Erythroblast (primary cell): ENCODE results near the gene BEND6.

Experiments
- GATA1 ChIP-seq: IDR thresholded peaks from 2 replicates; pipeline ENCODE4 v1.6.1; 2011; ENCODE audit warnings: low read depth, mild to moderate bottlenecking, control low read depth, low read length, moderate library complexity
- POLR2A ChIP-seq: IDR thresholded peaks from 2 replicates; pipeline ENCODE4 v1.6.1; 2011; ENCODE audit warnings: mild to moderate bottlenecking, low read length

DNA sequence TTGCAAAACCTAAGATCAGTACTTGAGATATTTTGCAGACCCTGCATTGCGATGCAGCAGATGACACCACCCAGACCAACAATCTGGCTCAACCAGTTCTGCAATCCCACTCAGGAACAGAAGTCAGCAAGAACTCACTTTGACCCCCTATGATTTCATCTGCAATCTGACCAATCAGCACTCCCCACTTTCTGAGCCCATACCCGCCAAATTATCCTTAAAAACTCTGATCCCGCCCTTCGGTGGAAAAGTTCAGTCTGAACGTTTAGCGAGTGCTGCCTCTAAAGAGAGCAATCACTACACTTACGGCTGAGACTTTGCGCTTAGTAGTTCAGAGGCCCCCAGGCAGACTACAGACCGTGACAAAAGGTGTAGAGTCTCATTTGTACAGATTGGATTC is 74.3 kb downstream of the BEND6 start:
- TF ChIP-seq POLR2A (no peak), GATA1 (no peak)
